GM12875 (cell line): ENCODE results near the gene ACOT6.
"Not testable (repeated sequence)": the region's sequence is repeated elsewhere in the genome, so short reads cannot be mapped to it uniquely, and the experiment has no call there.

ENCODE experiments used
- H3K4me3 ChIP-seq: one replicate; pipeline ENCODE4 v1.5.1; 2011; ENCODE audit warnings: low read depth, low read length, control low read depth
- CTCF ChIP-seq: IDR thresholded peaks from 2 replicates; pipeline ENCODE4 v1.5.1; 2011; ENCODE audit warnings: low read depth, mild to moderate bottlenecking, control low read depth, inconsistent platforms, low read length, moderate library complexity, borderline replicate concordance; ENCODE audit not compliant: insufficient read depth

The ACOT6 gene

GRCh38 chr14:73633116-73634010 is 21.0 kb downstream of the ACOT6 start:
- peak overlapping the region; percentile 41 for H3K4me3 ChIP-seq
- TF ChIP-seq CTCF: peak; percentile 67

DNA sequence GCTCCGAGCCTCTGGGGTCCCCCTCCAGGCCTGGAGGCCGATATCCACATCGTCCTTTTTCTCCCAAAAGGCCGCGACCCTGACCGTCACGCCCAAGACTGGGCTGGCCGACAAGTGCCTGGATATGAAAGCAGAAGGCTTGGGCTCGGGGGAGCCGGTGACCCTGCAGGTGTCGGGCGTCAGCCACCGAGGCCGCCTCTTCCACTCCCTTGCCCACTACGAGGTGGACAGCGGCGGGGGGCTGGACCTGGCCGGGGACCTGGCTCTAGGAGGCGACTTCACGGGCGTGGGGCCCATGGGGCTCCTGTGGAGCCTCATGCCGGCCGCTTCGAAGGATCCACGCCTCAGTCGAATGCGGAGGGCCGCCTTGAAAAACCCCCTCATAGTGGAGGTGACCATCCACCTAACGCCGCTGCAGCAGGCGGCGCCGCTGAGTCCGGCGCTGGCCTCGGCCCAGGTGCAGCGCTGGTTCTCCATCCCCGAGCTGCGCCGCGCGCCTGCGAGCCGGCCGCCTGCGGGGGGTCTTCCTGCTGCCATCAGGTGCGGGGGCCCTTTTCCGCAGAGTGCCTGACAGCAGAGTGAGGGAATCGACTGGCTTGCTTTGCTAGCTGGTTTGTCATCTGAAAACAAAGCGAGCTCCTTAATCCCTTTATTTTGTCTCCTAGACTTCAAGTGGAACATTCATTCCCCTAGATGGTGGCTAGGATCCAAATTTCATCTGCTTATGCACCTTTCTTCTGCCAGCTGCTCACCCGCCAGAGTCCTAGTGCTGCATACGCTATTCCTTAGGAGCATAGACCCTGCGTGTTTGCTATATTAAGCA is 21.9 kb downstream of the ACOT6 start:
- peak overlapping the region; percentile 41 for H3K4me3 ChIP-seq
- TF ChIP-seq CTCF: peak; percentile 9; the same call in 1 of the 2 replicates

DNA sequence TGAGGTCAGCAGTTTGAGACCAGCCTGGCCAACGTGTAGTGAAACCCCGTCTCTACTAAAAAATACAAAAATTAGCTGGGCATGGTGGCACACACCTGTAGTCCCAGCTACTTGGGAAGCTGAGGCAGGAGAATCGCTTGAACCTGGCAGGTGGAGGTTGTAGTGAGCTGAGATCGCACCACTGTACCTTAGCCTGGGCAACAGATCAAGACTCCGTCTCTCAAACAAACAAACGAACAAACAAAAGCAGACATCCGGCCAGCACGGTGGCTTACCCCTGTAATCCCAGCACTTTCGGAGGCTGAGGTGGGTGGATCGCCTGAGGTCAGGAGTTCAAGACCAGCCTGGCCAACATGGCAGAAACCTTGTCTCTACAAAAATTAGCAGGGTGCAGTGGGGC is 24.0 kb downstream of the ACOT6 start:
- not testable (repeated sequence) for H3K4me3 ChIP-seq

DNA sequence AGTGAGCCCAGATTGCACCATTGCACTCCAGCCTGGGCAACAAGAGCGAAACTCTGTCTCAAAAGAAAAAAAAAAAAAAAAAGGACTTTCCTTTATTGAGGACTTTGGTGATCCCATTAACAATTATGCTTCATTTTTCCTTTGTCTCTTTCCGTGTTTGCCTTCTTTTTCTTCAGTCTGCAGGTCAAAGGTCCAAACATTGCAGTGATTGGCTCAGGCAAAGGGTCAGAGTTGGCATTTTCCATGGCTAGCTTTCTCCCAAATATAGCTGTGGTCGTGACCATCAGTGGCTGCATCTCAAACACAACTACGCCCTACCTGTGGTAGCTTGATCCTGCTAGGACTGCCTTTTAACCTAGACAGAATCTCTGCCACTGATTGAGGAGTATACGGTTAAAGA is 25.5 kb downstream of the ACOT6 start:
- no peak overlapping the region for H3K4me3 ChIP-seq
- TF ChIP-seq CTCF: no peak

DNA sequence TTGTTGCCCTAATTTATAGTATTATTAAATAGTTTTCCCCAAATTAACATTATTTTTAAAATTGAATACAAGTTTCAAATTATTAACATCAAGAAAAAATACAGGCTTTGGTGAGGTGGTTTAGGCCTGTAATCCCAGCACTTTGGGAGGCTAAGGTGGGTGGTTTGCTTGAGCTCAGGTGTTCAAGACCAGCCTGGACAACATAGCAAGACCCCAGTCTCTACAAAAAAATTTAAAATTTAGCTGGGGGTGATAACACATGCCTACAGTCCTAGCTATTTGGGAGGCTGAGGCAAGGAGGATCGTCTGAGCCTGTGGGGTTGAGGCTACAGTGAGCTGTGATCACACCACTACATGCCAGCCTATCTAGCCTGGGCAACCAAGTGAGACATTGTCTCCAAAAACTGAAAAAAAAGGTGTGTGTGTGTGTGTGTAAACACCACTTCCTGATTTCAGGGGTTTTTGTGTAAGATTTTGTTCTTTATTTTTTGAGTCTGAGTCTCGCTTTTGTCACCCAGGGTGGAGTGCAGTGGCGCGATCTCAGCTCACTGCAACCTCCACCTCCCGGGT is 28.6 kb downstream of the ACOT6 start:
- no peak overlapping the region for H3K4me3 ChIP-seq
- TF ChIP-seq CTCF: no peak

- H3K4me3 ChIP-seq: peak within 1 kb of the TSS; percentile 87
- TF ChIP-seq CTCF: no peak
Observed at GRCh38 chr14:73644531-73645247, 32.4 kb downstream of the ACOT6 start, which contains the start of gene DNAL1. Gene DNAL1 (plus strand): TSS chr14:73644986. CDS start chr14:73645040, 54 bp downstream.

DNA sequence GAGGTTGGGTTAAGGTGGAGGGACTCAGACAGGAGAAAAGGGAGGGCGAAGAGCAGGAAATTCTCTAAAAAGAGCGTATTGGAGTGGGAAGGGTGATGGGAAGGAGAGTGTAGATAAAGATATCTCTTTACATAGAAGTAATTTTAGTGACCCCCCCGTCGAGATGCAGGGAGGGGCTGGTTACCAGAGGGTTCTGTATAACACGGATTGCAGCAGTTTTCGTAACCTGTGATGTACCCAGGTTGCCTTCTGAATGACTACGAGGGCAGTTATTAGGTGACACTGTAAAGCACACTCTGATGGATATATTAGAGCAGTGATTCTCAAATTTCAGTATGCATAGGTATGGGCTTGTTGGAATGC is 32.9 kb downstream of the ACOT6 start:
- H3K4me3 ChIP-seq: peak overlapping the region; percentile 87
- TF ChIP-seq CTCF: no peak
